AG09309 (cell line): ENCODE measurements around the gene MAPK8.

Source experiments
- DNase-seq: peaks from one replicate; pipeline ENCODE4 v3.0.0-alpha.2; 2010; ENCODE audit warnings: low read depth
- H3K4me3 ChIP-seq: 2 replicates; pipeline ENCODE4 v1.5.1; 2011; ENCODE audit warnings: mild to moderate bottlenecking, low read depth, low read length, moderate library complexity; ENCODE audit not compliant: control insufficient read depth
- CTCF ChIP-seq: IDR thresholded peaks from 2 replicates; pipeline ENCODE4 v1.5.1; 2011; ENCODE audit warnings: mild to moderate bottlenecking, low read depth, low read length, inconsistent platforms; ENCODE audit not compliant: insufficient read depth, control insufficient read depth; ENCODE audit errors: missing control alignments

MAPK8 gene

GRCh38 chr10:48463318-48464003 is 157.0 kb downstream of the MAPK8 start:
- no peak for TF ChIP-seq CTCF
- DNase-seq, result no peak
- no peak overlapping the region for H3K4me3 ChIP-seq

GRCh38 chr10:48464121-48464870 is 157.8 kb downstream of the MAPK8 start:
- no peak overlapping the region for H3K4me3 ChIP-seq
- TF ChIP-seq CTCF, result no peak
- no peak for DNase-seq

- H3K4me3 ChIP-seq, result no peak overlapping the region
- TF ChIP-seq CTCF, result no peak
- DNase-seq, result no peak
Measured at GRCh38 chr10:48464871-48465736, 158.6 kb downstream of the MAPK8 start.

- no peak for TF ChIP-seq CTCF
- no peak for DNase-seq
- no peak overlapping the region for H3K4me3 ChIP-seq
Measured at GRCh38 chr10:48465860-48466521, 159.5 kb downstream of the MAPK8 start.

- no peak overlapping the region for H3K4me3 ChIP-seq
- DNase-seq, result no peak
- TF ChIP-seq CTCF, result no peak
Measured at GRCh38 chr10:48466611-48467240, 160.2 kb downstream of the MAPK8 start.

GRCh38 chr10:48467669-48468068 is 161.2 kb downstream of the MAPK8 start:
- no peak for TF ChIP-seq CTCF
- H3K4me3 ChIP-seq, result no peak overlapping the region

More at GRCh38 chr10:48467669-48468068, 161.2 kb downstream of the MAPK8 start:
- no peak for DNase-seq
